Cerebellar cortex (tissue), 1 donor: ENCODE data around the gene CFD.
"Not testable (repeated sequence)": the region's sequence is repeated elsewhere in the genome, so short reads cannot be mapped to it uniquely, and the experiment has no call there.

Source experiments
- DNase-seq: peaks from one replicate; pipeline ENCODE4 v3.0.0-alpha.2; 2015; ENCODE audit warnings: low spot score

CFD gene

GRCh38 chr19:871446-872265 lies 12.2 kb downstream of the CFD start:
- DNase-seq, result peak; percentile 59

DNA sequence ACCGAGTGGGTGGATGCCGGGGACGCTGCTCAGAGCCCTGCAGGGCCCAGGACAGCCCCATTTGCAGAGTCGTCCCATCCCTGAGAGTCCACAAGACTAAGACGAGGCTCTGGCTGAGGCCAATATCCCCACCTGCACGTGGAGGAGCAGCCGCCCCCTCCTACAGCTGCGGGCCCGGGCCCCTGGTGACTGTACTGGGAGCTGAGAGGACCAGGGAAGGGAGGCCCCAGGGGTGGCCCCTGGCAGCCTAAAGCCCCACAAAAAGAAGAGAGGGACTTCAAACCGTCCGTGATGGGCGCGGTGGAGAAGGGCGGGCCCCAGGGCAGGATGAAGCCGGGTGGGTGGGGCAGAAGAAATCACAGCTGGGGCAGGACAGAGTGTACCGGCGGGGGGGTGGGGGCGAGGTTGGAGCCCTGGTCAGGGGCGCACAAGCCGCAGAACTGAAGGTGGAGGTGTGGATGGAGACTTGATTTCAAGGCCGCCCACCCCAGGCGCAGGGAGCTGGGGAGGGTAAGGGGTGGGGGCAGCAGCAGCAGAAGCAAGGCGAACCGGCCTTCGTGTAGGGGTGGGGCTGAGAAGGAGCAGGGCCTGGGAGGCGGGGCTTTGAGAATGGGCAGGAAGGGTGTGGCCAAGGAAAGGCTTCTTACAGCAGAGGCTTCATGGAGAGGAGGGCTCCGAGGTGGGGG lies 12.9 kb downstream of the CFD start:
- peak; percentile 44 for DNase-seq

GRCh38 chr19:873084-873483 lies 13.6 kb downstream of the CFD start:
- no peak for DNase-seq

DNA sequence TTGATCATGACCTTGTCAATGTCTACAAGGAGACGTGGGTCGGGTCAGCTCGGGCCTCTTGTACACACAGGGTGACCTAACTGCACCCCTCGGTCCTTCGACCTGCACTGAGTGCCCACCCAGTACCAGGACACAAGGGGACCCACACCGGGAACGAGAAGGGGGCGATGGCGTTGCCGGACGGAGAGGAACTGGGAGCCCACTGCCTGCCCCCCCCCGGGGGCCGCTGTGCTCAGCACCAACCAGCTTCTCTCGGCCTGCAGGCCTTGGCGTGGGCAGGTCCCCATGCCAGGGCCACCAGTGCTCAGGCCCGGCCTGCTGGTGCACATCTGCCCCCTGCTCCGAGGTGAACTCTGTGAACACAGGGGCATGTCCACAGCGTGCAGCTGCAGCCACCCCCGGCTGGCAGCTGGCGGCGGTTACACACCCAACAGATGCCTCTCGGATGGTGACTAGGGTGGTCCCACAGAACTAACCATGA lies 14.1 kb downstream of the CFD start:
- DNase-seq, result no peak

DNA sequence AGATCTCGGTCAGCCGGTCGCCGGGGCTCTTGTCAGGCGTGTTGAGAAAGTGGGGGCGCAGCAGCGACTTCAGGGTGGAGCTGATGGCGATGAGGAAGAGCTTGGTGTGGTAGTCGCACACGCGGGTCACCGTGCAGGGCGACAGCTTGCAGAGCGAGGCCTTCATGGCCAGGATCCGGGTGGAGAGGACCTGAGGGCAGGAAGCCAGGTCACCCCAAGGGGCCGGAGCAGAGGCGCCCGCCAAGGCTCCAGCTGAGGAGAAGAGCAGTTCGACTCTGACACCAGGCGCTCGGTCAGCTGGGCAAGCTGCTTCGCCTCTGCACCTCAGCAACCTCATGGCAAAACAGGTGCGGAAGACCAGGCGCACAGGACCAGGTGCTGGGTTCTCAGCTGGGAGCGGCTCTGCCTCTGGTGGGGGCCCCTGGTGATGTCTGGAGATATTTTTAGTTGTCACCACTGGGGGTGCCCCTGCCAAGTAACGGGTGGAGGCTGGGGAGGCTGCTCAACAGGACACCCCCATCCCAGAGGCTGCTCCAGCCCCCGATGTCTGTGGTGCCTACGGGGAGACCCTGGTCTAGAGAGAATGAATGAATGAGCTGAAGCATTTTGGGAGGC lies 15.9 kb downstream of the CFD start:
- DNase-seq, result no peak

DNA sequence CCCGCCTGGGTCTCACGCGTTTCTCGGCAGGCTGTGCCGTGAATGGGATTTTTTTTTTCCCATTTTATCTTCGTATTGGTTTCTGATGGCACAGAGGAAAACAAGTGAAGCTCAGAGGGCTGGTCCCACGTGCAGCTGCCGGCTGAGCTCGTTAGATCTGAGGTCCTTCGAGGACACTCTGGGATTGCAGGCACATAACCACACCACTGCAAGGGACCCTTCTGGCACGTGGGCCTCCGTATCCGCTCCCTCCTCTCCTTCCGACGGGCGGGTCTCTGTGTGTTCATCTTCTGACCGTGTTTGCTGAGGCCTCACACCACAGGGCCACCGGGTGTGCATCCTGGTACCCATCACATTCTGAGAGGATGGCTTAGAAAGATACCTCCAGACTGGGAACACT lies 16.6 kb downstream of the CFD start:
- DNase-seq, result no peak

DNA sequence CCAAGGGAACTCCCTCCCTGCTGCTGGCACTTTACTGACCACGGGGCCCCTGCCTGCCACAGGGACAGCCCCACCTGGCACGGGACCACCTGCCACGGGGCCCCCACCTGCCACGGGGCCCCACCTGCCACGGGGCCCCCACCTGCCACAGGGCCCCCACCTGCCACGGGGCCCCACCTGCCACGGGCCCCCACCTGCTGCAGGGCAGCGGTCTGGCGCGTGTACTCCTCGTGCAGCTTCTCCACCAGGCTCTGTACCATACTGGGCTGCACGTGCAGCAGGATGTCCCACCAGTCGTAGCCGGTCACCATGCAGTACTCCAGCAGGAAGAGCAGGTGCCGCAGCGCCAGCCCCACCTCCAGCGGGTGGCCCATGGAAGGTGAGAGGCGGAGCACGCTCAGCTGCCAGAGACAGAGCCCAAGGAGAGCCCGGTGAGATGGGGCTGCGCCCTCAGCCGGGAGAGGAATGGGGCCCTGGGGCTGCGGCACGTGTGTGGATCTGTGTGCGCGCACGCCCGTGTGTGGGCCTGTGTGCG lies 17.4 kb downstream of the CFD start:
- DNase-seq, result no peak

GRCh38 chr19:877992-878660 lies 18.7 kb downstream of the CFD start:
- not testable (repeated sequence) for DNase-seq

DNA sequence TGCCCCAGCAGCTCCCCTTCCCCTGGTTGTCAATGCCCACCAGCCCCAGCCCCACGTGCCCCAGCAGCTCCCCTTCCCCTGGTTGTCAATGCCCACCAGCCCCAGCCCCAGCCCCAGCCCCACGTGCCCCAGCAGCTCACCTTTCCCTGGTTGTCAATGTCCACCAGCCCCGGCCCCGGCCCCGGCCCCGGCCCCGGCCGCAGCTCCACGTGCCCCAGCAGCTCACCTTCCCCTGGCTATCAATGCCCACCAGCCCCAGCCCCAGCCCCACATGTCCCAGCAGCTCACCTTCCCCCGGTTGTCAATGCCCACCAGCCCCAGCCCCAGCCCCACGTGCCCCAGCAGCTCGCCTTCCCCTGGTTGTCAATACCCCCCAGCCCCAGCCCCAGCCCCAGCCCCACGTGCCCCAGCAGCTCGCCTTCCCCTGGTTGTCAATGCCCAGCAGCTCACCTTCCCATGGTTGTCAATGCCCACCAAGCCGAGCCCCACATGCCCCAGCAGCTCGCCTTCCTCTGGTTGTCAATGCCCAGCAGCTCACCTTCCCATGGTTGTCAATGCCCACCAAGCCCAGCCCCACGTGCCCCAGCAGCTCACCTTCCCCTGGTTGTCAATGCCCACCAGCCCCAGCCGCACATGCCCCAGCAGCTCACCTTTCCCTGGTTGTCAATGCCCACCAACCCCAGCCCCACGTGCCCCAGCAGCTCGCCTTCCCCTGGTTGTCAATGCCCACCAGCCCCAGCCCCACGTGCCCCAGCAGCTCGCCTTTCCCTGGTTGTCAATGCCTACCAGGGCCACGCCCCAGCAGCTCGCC lies 19.5 kb downstream of the CFD start:
- DNase-seq, result not testable (repeated sequence)

DNA sequence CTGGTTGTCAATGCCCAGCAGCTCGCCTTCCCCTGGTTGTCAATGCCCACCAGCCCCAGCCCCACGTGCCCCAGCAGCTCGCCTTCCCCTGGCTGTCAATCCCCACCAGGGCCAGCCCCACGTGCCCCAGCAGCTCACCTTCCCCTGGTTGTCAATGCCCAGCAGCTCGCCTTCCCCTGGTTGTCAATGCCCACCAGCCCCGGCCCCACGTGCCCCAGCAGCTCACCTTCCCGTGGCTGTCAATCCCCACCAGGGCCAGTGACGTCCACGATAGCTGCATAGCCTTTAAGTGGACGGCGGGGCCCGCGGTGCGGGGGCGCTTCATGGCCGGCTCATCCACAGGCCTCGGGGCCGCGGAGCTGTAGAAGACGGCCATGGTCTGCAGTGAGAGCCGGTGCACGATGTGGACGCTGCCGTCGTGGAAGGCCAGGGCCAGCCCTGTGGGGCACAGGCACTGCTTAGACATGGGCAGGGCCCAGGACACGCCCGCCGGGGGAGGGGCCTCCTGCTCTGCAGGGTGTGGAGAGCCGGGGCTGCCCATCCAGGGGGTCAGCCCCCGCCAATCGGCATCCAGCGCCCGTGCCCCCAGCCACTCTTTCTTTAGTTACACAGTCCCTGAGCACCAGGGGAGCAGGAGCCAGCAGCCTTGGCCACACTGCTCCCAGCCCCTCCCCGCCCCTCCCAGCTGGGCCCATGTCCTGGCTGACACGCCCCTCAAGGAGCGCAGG lies 20.4 kb downstream of the CFD start:
- no peak for DNase-seq

DNA sequence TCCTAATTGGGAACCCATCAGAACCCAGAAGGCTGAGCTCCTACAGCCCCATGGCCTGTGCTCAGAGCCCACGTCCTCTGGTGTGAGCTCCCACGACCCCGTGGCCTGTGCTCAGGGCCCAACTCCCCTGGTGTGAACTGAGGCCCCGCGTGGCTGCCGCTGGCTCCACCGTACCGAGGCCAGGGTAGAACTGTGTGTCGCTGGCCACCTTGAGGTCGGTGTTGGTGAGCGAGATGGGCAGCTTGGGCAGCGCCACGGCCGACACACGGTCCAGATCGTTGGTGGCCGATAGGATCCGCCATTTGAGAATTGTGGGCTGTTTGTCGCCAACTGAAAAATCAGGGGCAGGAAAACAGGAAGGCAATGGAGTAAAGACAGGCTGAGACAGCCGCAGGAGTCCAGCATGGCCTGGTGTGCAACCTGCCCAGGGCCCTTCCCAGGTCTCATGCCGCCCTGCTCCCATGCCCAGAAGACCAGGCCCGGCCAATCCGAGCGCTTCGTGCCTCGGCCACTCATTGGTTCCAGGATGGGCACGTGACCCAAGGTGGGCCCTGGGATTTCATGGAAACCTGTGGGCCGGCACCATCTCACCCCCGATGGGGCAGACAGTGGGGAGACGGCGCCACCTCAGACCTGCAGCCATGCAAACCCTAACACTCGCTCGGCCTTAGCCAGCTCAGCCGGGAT lies 22.1 kb downstream of the CFD start:
- no peak for DNase-seq

- DNase-seq, result no peak
Measured at GRCh38 chr19:882871-883497, 23.5 kb downstream of the CFD start.

- peak; percentile 54 for DNase-seq
Measured at GRCh38 chr19:883661-884211, 24.3 kb downstream of the CFD start.

GRCh38 chr19:884420-885211 lies 25.2 kb downstream of the CFD start:
- no peak for DNase-seq

DNA sequence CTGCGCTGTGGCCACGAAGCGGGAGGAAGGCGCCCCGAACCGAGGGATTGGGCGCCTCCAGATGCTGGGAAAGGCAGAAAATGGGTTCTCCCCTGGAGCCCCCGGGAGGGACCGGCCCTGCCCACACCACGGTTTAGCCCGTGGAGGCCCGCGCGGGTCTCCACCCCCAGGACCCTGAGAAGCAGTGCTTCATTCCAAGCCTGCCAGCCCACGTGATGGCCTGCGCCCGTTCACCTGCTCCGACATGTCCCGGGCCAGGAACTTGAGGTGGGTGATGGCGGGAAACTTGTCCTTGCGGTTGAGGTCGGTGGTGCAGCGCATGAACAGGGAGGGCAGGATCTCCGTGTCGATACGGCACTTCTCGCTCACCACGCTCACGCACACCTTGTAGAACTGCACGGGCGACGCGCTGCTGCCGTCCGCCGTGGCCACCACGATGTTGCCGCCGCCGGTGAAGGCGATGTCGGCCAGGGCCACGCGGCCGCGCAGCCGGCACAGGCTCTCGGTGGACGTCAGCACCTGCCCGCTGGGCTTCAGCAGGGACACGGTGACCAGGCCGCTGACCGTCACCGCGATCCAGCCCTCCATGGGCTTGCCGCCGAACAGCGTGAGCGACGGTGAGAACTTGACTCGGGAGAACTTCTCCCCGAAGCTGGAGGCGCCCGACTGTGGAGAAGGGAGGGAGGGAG lies 26.2 kb downstream of the CFD start:
- no peak for DNase-seq

DNA sequence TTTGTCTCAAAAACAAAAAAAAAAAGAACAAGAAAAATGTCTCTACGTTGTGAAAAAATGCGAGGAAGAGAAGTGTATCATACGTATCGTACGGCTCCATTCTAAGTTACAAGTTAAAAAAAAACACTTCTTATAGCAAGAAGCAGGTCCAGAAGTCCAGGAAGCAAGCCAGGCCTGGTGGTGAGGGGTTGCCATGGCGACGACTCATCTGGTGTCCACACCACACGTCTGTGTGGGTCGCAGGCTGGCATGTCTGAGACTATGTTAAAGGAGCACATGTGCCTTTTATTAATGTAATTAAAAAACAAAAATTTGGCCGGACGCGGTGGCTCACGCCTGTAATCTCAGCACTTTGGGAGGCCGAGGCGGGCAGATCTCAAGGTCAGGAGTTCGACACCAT lies 27.6 kb downstream of the CFD start:
- peak; percentile 34 for DNase-seq

DNA sequence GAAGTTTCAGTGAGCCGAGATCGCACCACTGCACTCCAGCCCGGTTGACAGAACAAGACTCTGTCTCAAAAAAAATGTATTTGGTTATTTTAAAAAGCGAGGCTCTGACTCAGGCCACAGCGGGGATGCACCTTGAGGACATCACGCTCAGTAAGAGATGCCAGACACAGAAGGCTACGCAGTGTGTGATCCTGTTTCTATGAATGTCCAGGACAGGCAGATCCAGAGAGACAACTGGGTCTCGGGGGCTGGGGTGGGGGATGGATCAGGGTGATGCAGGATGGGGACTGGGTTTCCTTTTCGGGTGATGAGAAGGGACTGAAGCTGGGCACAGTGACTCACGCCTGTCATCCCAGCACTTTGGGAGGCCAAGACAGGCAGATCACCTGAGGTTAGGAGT lies 28.1 kb downstream of the CFD start:
- no peak for DNase-seq
